SK-N-SH treated with all-trans-retinoic acid at 6 μM for 48 hours (cell line): ENCODE data around the gene LARGE1.

Experiments used
- BACH2 ChIP-seq: fragments of 250-450 bp; sonication (Bioruptor Pico); IDR thresholded peaks from 2 replicates; pipeline ENCODE4 v1.9.0; 2021; ENCODE audit warnings: mild to moderate bottlenecking, borderline replicate concordance
- CSDC2 ChIP-seq: fragments of 250-450 bp; sonication (Bioruptor Pico); IDR thresholded peaks from 2 replicates; pipeline ENCODE4 v1.5.0; 2020; ENCODE audit warnings: mild to moderate bottlenecking, moderate library complexity
- ISL1 ChIP-seq: fragments of 250-450 bp; sonication (Bioruptor Pico); IDR thresholded peaks from 2 replicates; pipeline ENCODE4 v2.1.2; 2022; ENCODE audit warnings: mild to moderate bottlenecking, moderate library complexity
- OSR1 ChIP-seq: fragments of 250-450 bp; sonication (Bioruptor Pico); IDR thresholded peaks from 2 replicates; pipeline ENCODE4 v1.8.0; 2022; ENCODE audit warnings: moderate library complexity, mild to moderate bottlenecking, inconsistent platforms
- RARB ChIP-seq: fragments of 250-450 bp; sonication (Bioruptor Pico); IDR thresholded peaks from 2 replicates; pipeline ENCODE4 v1.8.0; 2021; ENCODE audit warnings: mild to moderate bottlenecking, moderate library complexity
- TCF4 ChIP-seq: fragments of 250-450 bp; sonication (Bioruptor Pico); IDR thresholded peaks from 2 replicates; pipeline ENCODE4 v1.8.0; 2021; ENCODE audit warnings: mild to moderate bottlenecking, moderate library complexity, borderline replicate concordance
- ZC3H10 ChIP-seq: fragments of 250-450 bp; sonication (Bioruptor Pico); IDR thresholded peaks from 2 replicates; pipeline ENCODE4 v1.5.1; 2021; ENCODE audit warnings: mild to moderate bottlenecking, moderate library complexity
- ZFP3 ChIP-seq: fragments of 250-450 bp; sonication (Bioruptor Pico); IDR thresholded peaks from 2 replicates; pipeline ENCODE4 v1.5.0; 2020; ENCODE audit warnings: mild to moderate bottlenecking, moderate library complexity
- ZFP30 ChIP-seq: fragments of 450-650 bp; formaldehyde crosslinking; IDR thresholded peaks from 2 replicates; pipeline ENCODE4 v1.5.0; 2022; ENCODE audit warnings: mild to moderate bottlenecking, moderate library complexity
- ZNF565 ChIP-seq: fragments of 450-650 bp; formaldehyde crosslinking; conservative IDR thresholded peaks from 2 replicates; pipeline ENCODE4 v1.5.0; 2020; ENCODE audit warnings: low read depth, mild to moderate bottlenecking, moderate library complexity
- ZNF70 ChIP-seq: fragments of 450-650 bp; formaldehyde crosslinking; IDR thresholded peaks from 2 replicates; pipeline ENCODE4 v1.5.0; 2020; ENCODE audit warnings: mild to moderate bottlenecking, moderate library complexity
- TF ChIP-seq, protein P1 (sequence below): fragments of 250-450 bp; sonication (Bioruptor Pico); IDR thresholded peaks from 2 replicates; pipeline ENCODE4 v1.8.0; 2020; ENCODE audit warnings: mild to moderate bottlenecking, moderate library complexity, borderline replicate concordance
- TF ChIP-seq, protein P2 (sequence below): fragments of 250-450 bp; sonication (Bioruptor Pico); IDR thresholded peaks from 2 replicates; pipeline ENCODE4 v1.5.1; 2021; ENCODE audit warnings: mild to moderate bottlenecking, moderate library complexity
- TF ChIP-seq, protein P3 (sequence below): fragments of 250-450 bp; sonication (Bioruptor Pico); IDR thresholded peaks from 2 replicates; pipeline ENCODE4 v1.5.1; 2020; ENCODE audit warnings: low read depth, mild to moderate bottlenecking, moderate library complexity

DNA sequence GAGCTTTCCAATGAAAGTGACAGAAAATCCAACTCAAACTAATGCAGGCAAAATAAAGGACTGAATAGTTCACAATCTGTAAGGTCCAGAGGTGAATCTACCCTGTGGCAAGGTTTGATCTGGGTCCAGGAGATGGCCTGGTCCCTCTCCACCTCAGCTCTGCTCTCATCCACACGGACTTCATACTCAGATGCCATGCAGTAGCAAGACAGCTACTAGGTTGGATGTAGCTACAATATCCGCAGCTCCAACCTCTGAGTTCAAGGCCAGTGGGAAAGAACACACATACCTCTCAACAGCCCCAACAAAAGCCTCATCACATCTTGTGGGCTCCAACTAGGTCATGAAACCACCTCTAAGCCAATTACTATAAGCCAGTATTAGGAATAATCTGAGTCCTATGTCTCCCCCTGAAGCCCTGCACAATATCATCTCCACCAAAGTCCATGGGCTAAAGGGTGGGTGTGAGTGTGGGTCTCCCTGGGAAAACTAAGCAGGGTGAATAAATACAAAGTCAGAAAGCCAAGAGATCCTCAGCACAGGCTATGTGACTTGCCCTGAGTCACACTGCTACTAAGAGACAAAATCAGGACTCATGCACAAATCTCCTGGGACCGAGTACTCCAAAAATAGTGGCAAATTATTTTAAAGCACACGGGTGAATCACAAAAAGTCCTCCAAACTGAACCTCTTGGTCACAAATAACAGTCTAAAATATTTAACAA, 78.8 kb downstream of the LARGE1 start:
- TF ChIP-seq ZFP30 (CRISPR knock-in tag) (no peak), OSR1 (CRISPR knock-in tag) (no peak), BACH2 (CRISPR knock-in tag) (no peak), ZC3H10 (no peak), RARB (CRISPR knock-in tag) (no peak), ISL1 (CRISPR knock-in tag) (no peak), ZNF565 (CRISPR knock-in tag) (no peak), ZFP3 (CRISPR knock-in tag) (no peak), CSDC2 (CRISPR knock-in tag) (no peak), ZNF70 (no peak), TCF4 (no peak)
- TF ChIP-seq, protein P1, sequence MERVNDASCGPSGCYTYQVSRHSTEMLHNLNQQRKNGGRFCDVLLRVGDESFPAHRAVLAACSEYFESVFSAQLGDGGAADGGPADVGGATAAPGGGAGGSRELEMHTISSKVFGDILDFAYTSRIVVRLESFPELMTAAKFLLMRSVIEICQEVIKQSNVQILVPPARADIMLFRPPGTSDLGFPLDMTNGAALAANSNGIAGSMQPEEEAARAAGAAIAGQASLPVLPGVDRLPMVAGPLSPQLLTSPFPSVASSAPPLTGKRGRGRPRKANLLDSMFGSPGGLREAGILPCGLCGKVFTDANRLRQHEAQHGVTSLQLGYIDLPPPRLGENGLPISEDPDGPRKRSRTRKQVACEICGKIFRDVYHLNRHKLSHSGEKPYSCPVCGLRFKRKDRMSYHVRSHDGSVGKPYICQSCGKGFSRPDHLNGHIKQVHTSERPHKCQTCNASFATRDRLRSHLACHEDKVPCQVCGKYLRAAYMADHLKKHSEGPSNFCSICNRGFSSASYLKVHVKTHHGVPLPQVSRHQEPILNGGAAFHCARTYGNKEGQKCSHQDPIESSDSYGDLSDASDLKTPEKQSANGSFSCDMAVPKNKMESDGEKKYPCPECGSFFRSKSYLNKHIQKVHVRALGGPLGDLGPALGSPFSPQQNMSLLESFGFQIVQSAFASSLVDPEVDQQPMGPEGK (CRISPR knock-in tag): no peak
- TF ChIP-seq, protein P2, sequence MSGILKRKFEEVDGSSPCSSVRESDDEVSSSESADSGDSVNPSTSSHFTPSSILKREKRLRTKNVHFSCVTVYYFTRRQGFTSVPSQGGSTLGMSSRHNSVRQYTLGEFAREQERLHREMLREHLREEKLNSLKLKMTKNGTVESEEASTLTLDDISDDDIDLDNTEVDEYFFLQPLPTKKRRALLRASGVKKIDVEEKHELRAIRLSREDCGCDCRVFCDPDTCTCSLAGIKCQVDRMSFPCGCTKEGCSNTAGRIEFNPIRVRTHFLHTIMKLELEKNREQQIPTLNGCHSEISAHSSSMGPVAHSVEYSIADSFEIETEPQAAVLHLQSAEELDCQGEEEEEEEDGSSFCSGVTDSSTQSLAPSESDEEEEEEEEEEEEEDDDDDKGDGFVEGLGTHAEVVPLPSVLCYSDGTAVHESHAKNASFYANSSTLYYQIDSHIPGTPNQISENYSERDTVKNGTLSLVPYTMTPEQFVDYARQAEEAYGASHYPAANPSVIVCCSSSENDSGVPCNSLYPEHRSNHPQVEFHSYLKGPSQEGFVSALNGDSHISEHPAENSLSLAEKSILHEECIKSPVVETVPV (CRISPR knock-in tag): no peak
- TF ChIP-seq, protein P3, sequence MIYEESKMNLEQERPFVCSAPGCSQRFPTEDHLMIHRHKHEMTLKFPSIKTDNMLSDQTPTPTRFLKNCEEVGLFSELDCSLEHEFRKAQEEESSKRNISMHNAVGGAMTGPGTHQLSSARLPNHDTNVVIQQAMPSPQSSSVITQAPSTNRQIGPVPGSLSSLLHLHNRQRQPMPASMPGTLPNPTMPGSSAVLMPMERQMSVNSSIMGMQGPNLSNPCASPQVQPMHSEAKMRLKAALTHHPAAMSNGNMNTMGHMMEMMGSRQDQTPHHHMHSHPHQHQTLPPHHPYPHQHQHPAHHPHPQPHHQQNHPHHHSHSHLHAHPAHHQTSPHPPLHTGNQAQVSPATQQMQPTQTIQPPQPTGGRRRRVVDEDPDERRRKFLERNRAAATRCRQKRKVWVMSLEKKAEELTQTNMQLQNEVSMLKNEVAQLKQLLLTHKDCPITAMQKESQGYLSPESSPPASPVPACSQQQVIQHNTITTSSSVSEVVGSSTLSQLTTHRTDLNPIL (CRISPR knock-in tag): no peak
